ENCODE measurements around the gene TECPR2. TPM values are rescaled to one million over a fixed set of nuclear protein-coding genes. Genes with fewer than 3 reads are reported as not detected.

The TECPR2 gene
- total and polyA plus RNA-seq, 2 experiments from 2014 or later: 9.5 to 20.1 TPM

DNA sequence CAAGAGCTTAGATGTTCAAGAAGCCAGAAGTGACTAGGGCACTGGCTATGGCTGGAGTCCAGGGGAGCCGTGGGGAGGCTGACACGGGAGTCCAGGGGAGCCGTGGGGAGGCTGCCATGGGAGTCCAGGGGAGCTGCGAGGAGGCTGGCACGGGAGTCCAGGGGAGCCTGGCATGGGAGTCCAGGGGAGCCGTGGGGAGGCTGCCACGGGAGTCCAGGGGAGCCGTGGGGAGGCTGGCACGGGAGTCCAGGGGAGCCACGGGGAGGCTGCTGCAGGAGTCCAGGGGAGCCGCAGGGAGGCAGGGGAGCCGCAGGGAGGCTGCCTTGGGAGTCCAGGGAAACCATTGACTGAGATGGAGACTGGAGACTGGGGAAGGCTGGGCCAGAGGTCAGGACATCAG, 54.9 kb downstream of the TECPR2 start:
- H3K79me2 ChIP-seq: no peaks in the 10 kb centered on the region
- H3K36me3 ChIP-seq (replicated peaks; ENCODE audit: insufficient read depth, low read depth): no peaks in the 10 kb centered on the region
- no peaks in the 10 kb centered on the region for H4K20me1 ChIP-seq (ENCODE audit: insufficient read depth, poor library complexity, severe bottlenecking)
- WGBS (ENCODE audit: low lambda C conversion rate, missing lambda C conversion rate): 95% methylated on average over 10 of the region's 12 CpGs
- H3K4me2 ChIP-seq: no peak overlapping the region
- no peaks in the 10 kb centered on the region for H3K4me1 ChIP-seq (ENCODE audit: insufficient read depth)
- no peaks in the 10 kb centered on the region for H3K9me3 ChIP-seq (ENCODE audit: low read depth)
- no peaks in the 10 kb centered on the region for H3K9me2 ChIP-seq (replicated peaks; ENCODE audit: insufficient read depth)
- H3K4me3 ChIP-seq: no peak overlapping the region
- H2AFZ ChIP-seq: no peak overlapping the region
- no peaks in the 10 kb centered on the region for H3K27me3 ChIP-seq
- TF ChIP-seq EZH2 (IDR thresholded peaks at IDR 0.05; ENCODE audit: borderline replicate concordance): no peak
- TF ChIP-seq, protein P1, sequence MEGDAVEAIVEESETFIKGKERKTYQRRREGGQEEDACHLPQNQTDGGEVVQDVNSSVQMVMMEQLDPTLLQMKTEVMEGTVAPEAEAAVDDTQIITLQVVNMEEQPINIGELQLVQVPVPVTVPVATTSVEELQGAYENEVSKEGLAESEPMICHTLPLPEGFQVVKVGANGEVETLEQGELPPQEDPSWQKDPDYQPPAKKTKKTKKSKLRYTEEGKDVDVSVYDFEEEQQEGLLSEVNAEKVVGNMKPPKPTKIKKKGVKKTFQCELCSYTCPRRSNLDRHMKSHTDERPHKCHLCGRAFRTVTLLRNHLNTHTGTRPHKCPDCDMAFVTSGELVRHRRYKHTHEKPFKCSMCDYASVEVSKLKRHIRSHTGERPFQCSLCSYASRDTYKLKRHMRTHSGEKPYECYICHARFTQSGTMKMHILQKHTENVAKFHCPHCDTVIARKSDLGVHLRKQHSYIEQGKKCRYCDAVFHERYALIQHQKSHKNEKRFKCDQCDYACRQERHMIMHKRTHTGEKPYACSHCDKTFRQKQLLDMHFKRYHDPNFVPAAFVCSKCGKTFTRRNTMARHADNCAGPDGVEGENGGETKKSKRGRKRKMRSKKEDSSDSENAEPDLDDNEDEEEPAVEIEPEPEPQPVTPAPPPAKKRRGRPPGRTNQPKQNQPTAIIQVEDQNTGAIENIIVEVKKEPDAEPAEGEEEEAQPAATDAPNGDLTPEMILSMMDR (IDR thresholded peaks at IDR 0.05; ENCODE audit: poor library complexity): no peak
- TF ChIP-seq EZH2phosphoT487 (IDR thresholded peaks at IDR 0.05; ENCODE audit: low read depth, severe bottlenecking, unreplicated experiment): no peak
- no peak for DNase-seq (ENCODE audit: low spot score)
- no peak overlapping the region for H3K27ac ChIP-seq

- Histone ChIP-seq H3K36me3 (replicated peaks; ENCODE audit: insufficient read depth, low read depth) (no peaks in the 10 kb centered on the region), H3K4me3 (no peak overlapping the region), H3K4me2 (no peak overlapping the region), H3K27ac (no peak overlapping the region), H2AFZ (no peak overlapping the region), H3K9me2 (replicated peaks; ENCODE audit: insufficient read depth) (no peaks in the 10 kb centered on the region), H4K20me1 (ENCODE audit: insufficient read depth, poor library complexity, severe bottlenecking) (no peaks in the 10 kb centered on the region), H3K79me2 (no peaks in the 10 kb centered on the region), H3K27me3 (no peaks in the 10 kb centered on the region), H3K4me1 (ENCODE audit: insufficient read depth) (no peaks in the 10 kb centered on the region), H3K9me3 (ENCODE audit: low read depth) (no peaks in the 10 kb centered on the region)
- WGBS (ENCODE audit: low lambda C conversion rate, missing lambda C conversion rate): 86% methylated on average over 13 of the region's 14 CpGs
- DNase-seq (ENCODE audit: low spot score): no peak
- no peak for TF ChIP-seq EZH2 (IDR thresholded peaks at IDR 0.05; ENCODE audit: borderline replicate concordance)
- no peak for TF ChIP-seq EZH2phosphoT487 (IDR thresholded peaks at IDR 0.05; ENCODE audit: low read depth, severe bottlenecking, unreplicated experiment)
- TF ChIP-seq, protein P1 (IDR thresholded peaks at IDR 0.05; ENCODE audit: poor library complexity): no peak
Measured at GRCh38 chr14:102418169-102418852, 55.6 kb downstream of the TECPR2 start.

- no peak overlapping the region for H3K4me3 ChIP-seq
- WGBS (ENCODE audit: low lambda C conversion rate, missing lambda C conversion rate): 93% methylated on average over 14 of the region's 14 CpGs
- no peaks in the 10 kb centered on the region for H3K9me2 ChIP-seq (replicated peaks; ENCODE audit: insufficient read depth)
- DNase-seq (ENCODE audit: low spot score): no peak
- no peaks in the 10 kb centered on the region for H3K27me3 ChIP-seq
- H3K27ac ChIP-seq: no peak overlapping the region
- no peak overlapping the region for H2AFZ ChIP-seq
- no peak overlapping the region for H3K4me2 ChIP-seq
- no peaks in the 10 kb centered on the region for H4K20me1 ChIP-seq (ENCODE audit: insufficient read depth, poor library complexity, severe bottlenecking)
- no peaks in the 10 kb centered on the region for H3K9me3 ChIP-seq (ENCODE audit: low read depth)
- H3K79me2 ChIP-seq: no peaks in the 10 kb centered on the region
- no peaks in the 10 kb centered on the region for H3K36me3 ChIP-seq (replicated peaks; ENCODE audit: insufficient read depth, low read depth)
- TF ChIP-seq EZH2 (IDR thresholded peaks at IDR 0.05; ENCODE audit: borderline replicate concordance) (no peak), EZH2phosphoT487 (IDR thresholded peaks at IDR 0.05; ENCODE audit: low read depth, severe bottlenecking, unreplicated experiment) (no peak)
- TF ChIP-seq, protein P1 (IDR thresholded peaks at IDR 0.05; ENCODE audit: poor library complexity): no peak
- no peaks in the 10 kb centered on the region for H3K4me1 ChIP-seq (ENCODE audit: insufficient read depth)
Measured at GRCh38 chr14:102418853-102419240, 56.1 kb downstream of the TECPR2 start.
